Inflammatory macrophage (primary cell): ENCODE measurements around the gene POU2AF3.
"Not testable (repeated sequence)": the region's sequence is repeated elsewhere in the genome, so short reads cannot be mapped to it uniquely, and the experiment has no call there.

Source experiments
- DNase-seq, 2 donors: peaks; one replicate each; pipeline ENCODE4 v3.0.0-alpha.2; 2020 to 2022

POU2AF3 gene

GRCh38 chr11:111301004-111301841 is 2.9 kb downstream of the POU2AF3 start:
- no peak for DNase-seq

GRCh38 chr11:111301842-111302118 is 3.4 kb downstream of the POU2AF3 start:
- no peak for DNase-seq

GRCh38 chr11:111302298-111302697 is 4.0 kb downstream of the POU2AF3 start:
- no peak for DNase-seq

- DNase-seq = no peak
Measured at GRCh38 chr11:111303461-111303860, 5.1 kb downstream of the POU2AF3 start.

DNA sequence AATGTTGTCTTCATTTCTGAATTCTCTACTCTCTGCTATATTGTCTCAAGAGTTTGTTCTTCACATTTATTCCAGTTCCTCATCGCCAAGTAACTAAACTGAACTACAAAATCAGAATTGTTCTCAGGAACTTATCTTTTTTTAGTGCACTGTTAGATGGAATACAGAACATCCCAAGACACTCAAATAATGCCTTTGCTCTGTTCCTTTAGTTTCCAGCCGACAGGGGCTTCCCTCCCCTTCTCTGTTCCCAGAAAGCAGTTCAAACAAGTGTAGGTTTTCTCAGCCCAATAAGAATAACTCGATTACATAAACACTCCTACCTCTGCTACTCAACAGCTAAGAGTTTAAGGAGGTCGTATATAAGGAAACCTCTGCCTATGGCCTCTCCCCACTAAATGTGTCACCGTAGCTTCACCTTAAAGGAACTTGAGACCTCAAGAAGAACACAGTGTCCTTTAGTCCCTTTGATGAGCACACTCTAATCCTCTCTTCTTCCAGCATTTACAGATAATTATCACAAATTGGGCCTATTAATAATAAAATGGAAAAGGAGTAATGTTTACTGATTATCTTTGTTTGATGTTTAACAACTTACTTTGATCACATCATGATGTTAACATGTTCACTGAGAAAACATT is 6.9 kb downstream of the POU2AF3 start:
- no peak for DNase-seq

GRCh38 chr11:111305876-111306275 is 7.5 kb downstream of the POU2AF3 start:
- no peak for DNase-seq

DNA sequence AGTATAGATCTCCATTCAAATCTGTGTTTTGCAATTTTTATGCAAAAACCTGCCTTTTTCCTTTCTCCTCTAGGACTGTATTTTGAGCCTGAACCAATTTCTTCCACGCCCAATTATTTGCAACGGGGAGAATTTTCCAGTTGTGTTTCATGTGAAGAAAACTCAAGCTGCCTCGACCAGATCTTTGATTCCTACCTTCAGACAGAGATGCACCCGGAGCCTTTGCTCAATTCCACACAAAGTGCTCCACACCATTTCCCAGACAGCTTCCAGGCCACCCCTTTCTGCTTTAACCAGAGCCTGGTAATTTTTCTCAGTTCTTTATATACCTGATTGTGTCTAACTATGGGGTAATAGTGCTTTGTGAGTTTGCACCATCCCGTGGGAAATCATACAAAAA is 8.0 kb downstream of the POU2AF3 start:
- no peak for DNase-seq

GRCh38 chr11:111307472-111308108 is 9.2 kb downstream of the POU2AF3 start:
- DNase-seq = no peak

GRCh38 chr11:111308140-111308539 is 9.8 kb downstream of the POU2AF3 start:
- DNase-seq = no peak

- no peak for DNase-seq
Measured at GRCh38 chr11:111309215-111309915, 11.0 kb downstream of the POU2AF3 start.

DNA sequence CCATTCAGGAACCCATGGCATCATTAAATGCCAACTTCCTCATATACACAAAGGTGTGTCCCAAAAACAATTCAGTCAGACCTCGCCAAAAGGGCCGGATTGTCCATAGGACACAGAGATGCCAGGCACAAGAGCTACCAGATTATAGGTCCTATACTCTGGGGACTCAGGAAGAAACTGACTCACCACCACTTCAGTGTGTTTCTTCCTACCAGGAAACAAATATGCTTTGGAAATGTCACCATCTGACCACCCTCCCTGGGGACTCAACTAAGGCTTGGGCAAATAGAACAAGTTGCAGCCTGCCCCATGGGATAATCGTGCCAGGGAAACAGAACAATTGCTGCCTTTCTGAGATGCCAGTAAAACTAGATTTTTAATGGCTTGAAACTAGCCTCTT is 11.7 kb downstream of the POU2AF3 start:
- no peak for DNase-seq

DNA sequence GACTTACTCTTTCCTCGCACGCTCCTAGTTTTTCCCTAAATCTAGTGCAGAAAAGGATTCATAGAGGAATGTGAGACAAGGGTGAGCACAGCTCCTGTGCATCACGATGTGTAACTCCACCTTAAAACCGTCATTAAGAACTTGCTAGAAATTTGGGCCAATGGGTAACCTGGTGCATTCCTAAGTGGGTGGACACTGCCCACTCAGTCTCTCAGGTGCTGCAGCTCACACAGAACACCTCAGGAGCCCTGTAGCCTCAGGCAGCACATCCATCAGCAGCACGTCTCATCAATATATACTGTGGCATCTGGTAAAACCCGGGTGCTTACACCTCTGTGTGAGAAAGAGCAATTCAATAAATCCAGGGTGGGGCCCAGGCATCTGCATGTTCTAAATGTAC is 12.4 kb downstream of the POU2AF3 start:
- DNase-seq = no peak

- no peak for DNase-seq
Measured at GRCh38 chr11:111312076-111312475, 13.7 kb downstream of the POU2AF3 start.

DNA sequence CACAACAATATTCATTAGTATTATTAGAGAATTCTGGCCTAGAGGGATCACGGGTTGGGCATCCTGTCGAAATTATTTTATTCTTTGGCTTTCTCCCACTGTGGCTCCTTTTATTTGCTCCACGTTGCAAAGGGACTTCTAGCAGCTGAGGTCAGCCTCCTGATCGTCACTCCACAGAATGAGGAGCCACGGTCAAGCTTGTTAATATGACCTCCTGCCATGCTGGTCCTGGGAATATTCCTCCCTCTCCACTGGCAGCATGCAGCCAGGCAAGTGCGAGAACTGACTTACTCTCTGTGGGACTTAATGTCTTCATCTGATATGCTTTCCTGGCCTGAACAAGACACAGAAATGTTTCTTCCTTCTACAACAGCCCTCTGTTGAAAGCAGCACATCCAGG is 20.9 kb downstream of the POU2AF3 start:
- DNase-seq = no peak

DNA sequence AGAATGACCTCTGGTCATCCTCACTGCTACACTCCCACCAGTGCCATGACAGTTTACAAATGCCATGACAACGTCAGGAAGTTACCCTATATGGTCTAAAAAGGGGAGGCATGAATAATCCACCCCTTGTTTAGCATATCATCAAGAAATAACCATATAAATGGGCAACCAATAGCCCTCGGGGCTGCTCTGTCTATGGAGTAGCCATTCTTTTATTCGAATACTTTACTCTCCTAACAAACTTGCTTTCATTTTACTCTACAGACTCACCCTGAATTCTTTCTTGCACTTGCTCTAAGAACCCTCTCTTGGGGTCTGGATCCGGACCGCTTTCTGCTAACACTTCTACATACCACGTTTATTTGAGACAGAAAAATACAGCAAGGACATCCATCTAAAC is 21.9 kb downstream of the POU2AF3 start:
- not testable (repeated sequence) for DNase-seq

DNA sequence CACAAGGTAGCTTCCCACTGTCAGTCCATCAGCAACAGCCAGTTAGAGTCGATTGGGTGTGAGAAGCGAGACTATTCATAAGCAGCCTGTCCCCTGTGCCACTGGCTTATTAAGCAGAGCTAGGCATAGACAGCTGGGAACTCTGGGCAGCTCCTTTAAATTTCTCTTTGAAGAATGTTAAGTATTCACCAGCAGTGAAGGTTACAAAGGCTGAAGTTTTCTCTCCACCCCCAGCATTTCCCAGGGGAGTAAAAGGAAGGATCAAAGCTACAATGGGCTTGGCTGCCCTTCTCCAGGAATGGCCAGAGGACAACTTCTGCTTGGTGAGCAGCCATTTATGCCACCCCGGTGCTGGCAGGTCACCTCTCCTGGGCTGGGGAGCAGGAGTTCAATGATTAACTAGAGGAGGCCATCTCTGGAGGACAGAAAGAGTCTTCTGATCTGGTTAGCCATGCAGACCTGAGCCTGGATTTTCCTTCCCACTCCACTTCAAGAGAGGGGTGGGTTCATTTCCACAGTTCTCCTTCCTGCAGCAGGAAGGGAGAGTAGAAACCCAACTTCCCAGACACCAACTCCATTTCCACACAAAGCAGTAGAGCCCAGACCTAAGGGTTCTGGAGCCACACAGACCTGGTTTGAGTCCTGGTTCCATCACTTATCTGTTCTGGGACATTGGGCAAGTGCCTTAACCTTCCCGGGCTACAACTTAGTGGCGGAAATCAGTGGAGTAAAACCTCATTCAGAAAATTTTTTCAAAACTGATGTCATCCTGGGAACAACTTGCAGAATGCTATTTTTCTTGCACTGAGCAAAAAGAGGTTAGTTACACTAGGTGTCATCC is 22.6 kb downstream of the POU2AF3 start:
- no peak for DNase-seq

GRCh38 chr11:111322534-111322933 is 24.2 kb downstream of the POU2AF3 start:
- DNase-seq = no peak

- DNase-seq = no peak
Measured at GRCh38 chr11:111324277-111324720, 26.0 kb downstream of the POU2AF3 start.

DNA sequence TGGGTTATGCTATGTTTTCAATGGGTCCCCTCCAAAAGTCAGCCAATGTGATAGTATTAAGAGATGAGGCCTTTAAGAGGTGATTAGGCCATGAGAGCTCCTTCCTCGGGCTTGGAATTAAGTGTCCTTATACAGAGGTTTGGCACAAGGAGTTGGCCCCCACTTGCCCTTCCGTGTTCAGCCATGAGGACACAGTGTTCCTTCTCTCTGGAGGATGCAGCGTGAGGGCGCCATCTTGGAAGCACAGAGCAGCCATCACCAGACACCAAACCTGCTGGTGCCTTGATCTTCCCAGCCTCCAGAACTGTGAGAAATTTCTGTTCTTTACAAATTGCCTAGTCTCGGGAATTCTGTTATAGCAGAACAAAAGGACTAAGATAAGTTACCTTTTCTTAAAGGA is 26.9 kb downstream of the POU2AF3 start:
- no peak for DNase-seq

GRCh38 chr11:111326824-111327223 is 28.5 kb downstream of the POU2AF3 start:
- no peak for DNase-seq

DNA sequence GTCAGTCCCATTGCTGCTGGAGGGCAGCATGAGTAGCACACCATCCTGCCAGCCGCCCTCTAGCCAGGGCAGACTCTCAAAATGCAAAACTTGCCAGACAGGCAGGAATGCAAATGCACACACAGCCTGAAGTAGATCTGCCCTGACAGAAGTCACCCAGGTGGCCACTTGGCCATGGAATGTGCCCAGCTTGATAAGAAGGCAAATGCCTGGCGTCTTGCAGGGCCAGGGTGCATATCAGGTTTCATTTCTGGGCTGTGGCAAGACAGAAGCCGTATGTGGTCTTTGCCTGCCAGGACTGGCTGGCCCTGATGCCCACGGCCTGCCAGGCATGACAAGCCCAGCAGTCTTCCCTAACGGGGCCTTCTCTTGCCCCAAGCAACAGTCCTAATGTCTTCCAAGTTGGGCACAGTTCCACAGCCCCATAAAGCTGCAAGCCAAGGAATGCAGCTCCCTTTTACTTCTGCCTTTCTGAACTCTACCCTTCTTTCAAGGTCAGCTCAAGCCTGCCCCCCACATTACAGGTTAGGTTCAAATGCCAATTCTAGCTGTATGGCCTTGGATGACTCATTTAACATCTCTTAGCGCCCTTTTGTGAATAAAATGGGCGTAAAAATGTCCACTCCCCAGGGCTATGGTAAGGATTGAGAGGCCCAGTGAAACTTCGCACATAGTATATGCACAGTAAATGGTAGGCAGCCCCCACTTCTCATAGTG is 29.7 kb downstream of the POU2AF3 start:
- no peak for DNase-seq
